SH-SY5Y (cell line): ENCODE measurements around the gene BEST3.

Experiments
- GATA2 ChIP-seq: IDR thresholded peaks from 2 replicates; pipeline ENCODE4 v1.6.1; 2011; ENCODE audit warnings: mild to moderate bottlenecking, low read depth, low read length
- GATA3 ChIP-seq: IDR thresholded peaks from 2 replicates; pipeline ENCODE4 v1.6.1; 2011; ENCODE audit warnings: low read depth, mild to moderate bottlenecking, low read length, moderate library complexity

GRCh38 chr12:69619050-69619449, 80.1 kb downstream of the BEST3 start:
- TF ChIP-seq GATA3 = no peak
- TF ChIP-seq GATA2 = no peak
